Parathyroid adenoma (tissue), 2 donors: ENCODE measurements around the gene CACNA1F.
"Not testable (repeated sequence)": the region's sequence is repeated elsewhere in the genome, so short reads cannot be mapped to it uniquely, and the experiment has no call there.

Experiments used
- H2AFZ ChIP-seq: fragments of 300-600 bp; sonication (generic); one replicate; pipeline ENCODE4 v1.7.0; 2017; ENCODE audit warnings: antibody characterized with exemption, mild to moderate bottlenecking
- H3K27ac ChIP-seq: fragments of 300-600 bp; sonication (generic); one replicate; pipeline ENCODE4 v1.7.0; 2017
- H3K27me3 ChIP-seq: fragments of 300-600 bp; sonication (generic); one replicate; pipeline ENCODE4 v1.7.0; 2017; ENCODE audit warnings: low read length; ENCODE audit not compliant: control insufficient read depth, insufficient read depth
- H3K36me3 ChIP-seq: fragments of 300-600 bp; sonication (generic); one replicate; pipeline ENCODE4 v1.7.0; 2017; ENCODE audit warnings: low read length; ENCODE audit not compliant: control insufficient read depth, insufficient read depth
- H3K4me1 ChIP-seq: fragments of 300-600 bp; sonication (generic); one replicate; pipeline ENCODE4 v1.7.0; 2017; ENCODE audit warnings: control low read depth
- H3K4me2 ChIP-seq: fragments of 300-600 bp; sonication (generic); one replicate; pipeline ENCODE4 v1.7.0; 2017; ENCODE audit warnings: low read length
- H3K4me3 ChIP-seq: fragments of 300-600 bp; sonication (generic); one replicate; pipeline ENCODE4 v1.7.0; 2017; ENCODE audit warnings: low read depth, low read length
- H3K79me2 ChIP-seq: fragments of 300-600 bp; sonication (generic); one replicate; pipeline ENCODE4 v1.7.0; 2017; ENCODE audit warnings: control low read depth
- H3K9ac ChIP-seq: fragments of 300-600 bp; sonication (generic); one replicate; pipeline ENCODE4 v1.7.0; 2017; ENCODE audit warnings: mild to moderate bottlenecking
- H3K9me3 ChIP-seq: fragments of 300-600 bp; sonication (generic); one replicate; pipeline ENCODE4 v1.7.0; 2017; ENCODE audit warnings: low read length; ENCODE audit not compliant: control insufficient read depth
- TF ChIP-seq, protein P1 (sequence below): fragments of 300-600 bp; sonication (generic); IDR thresholded peaks from one replicate; pipeline ENCODE4 v1.7.0; 2017; ENCODE audit warnings: antibody characterized with exemption, mild to moderate bottlenecking
- donor health status: primary hyperparathyroidism.

Gene CACNA1F

GRCh38 chrX:49176421-49177326 lies 56.5 kb downstream of the CACNA1F start:
- Histone ChIP-seq H3K4me1 (no peaks in the 10 kb centered on the region), H3K27ac (no peak overlapping the region), H3K9me3 (no peaks in the 10 kb centered on the region), H3K79me2 (no peaks in the 10 kb centered on the region), H2AFZ (no peak overlapping the region), H3K9ac (no peak overlapping the region), H3K27me3 (no peaks in the 10 kb centered on the region), H3K4me2 (no peak overlapping the region), H3K4me3 (no peak overlapping the region), H3K36me3 (no peaks in the 10 kb centered on the region)
- TF ChIP-seq, protein P1, sequence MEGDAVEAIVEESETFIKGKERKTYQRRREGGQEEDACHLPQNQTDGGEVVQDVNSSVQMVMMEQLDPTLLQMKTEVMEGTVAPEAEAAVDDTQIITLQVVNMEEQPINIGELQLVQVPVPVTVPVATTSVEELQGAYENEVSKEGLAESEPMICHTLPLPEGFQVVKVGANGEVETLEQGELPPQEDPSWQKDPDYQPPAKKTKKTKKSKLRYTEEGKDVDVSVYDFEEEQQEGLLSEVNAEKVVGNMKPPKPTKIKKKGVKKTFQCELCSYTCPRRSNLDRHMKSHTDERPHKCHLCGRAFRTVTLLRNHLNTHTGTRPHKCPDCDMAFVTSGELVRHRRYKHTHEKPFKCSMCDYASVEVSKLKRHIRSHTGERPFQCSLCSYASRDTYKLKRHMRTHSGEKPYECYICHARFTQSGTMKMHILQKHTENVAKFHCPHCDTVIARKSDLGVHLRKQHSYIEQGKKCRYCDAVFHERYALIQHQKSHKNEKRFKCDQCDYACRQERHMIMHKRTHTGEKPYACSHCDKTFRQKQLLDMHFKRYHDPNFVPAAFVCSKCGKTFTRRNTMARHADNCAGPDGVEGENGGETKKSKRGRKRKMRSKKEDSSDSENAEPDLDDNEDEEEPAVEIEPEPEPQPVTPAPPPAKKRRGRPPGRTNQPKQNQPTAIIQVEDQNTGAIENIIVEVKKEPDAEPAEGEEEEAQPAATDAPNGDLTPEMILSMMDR: no peak

- Histone ChIP-seq H3K4me1 (no peaks in the 10 kb centered on the region), H3K36me3 (no peaks in the 10 kb centered on the region), H3K4me3 (no peak overlapping the region), H3K9ac (no peak overlapping the region), H3K79me2 (no peaks in the 10 kb centered on the region), H3K27me3 (no peaks in the 10 kb centered on the region), H2AFZ (no peak overlapping the region), H3K4me2 (no peak overlapping the region), H3K9me3 (no peaks in the 10 kb centered on the region), H3K27ac (no peak overlapping the region)
- TF ChIP-seq, protein P1: no peak
Observed at GRCh38 chrX:49175435-49176274, 57.5 kb downstream of the CACNA1F start.

DNA sequence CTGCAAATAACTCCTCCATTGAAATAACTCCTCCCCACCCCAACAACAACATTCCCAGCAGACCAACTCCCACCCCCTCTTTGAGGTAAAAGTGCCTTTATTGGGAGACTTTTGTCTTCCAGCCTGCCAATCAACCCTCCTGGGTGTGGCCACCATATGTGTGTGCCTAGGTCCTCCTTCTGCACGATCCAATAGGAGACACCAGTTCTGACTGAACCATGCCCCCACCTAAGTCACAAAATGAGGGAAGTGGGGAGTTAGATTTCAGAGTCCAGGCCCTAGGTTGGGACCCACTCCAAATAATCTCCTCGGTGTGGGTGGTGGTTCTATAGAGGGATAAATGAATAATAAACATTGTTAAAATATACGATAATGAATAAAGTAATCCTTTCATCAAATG lies 58.4 kb downstream of the CACNA1F start:
- H2AFZ ChIP-seq: no peak overlapping the region
- TF ChIP-seq, protein P1: no peak
- H3K79me2 ChIP-seq: no peaks in the 10 kb centered on the region
- H3K9me3 ChIP-seq: no peaks in the 10 kb centered on the region
- no peaks in the 10 kb centered on the region for H3K36me3 ChIP-seq
- H3K27me3 ChIP-seq: no peaks in the 10 kb centered on the region
- H3K4me1 ChIP-seq: no peaks in the 10 kb centered on the region
- no peak overlapping the region for H3K4me3 ChIP-seq
- no peak overlapping the region for H3K27ac ChIP-seq
- no peak overlapping the region for H3K9ac ChIP-seq
- no peak overlapping the region for H3K4me2 ChIP-seq

GRCh38 chrX:49173544-49173943 lies 59.6 kb downstream of the CACNA1F start:
- not testable (repeated sequence) for H3K27ac ChIP-seq, H3K4me3 ChIP-seq, H3K4me1 ChIP-seq, H3K4me2 ChIP-seq, H2AFZ ChIP-seq, H3K9ac ChIP-seq, H3K36me3 ChIP-seq, H3K79me2 ChIP-seq, H3K27me3 ChIP-seq, H3K9me3 ChIP-seq

GRCh38 chrX:49172280-49172780 lies 60.8 kb downstream of the CACNA1F start:
- peak overlapping the region; percentile 83 for H2AFZ ChIP-seq
- TF ChIP-seq, protein P1: no peak
- H3K79me2 ChIP-seq: no peaks in the 10 kb centered on the region
- no peaks in the 10 kb centered on the region for H3K27me3 ChIP-seq
- H3K36me3 ChIP-seq: no peaks in the 10 kb centered on the region
- H3K9me3 ChIP-seq: no peaks in the 10 kb centered on the region
- peak overlapping the region; percentile 39 for H3K27ac ChIP-seq
- H3K4me2 ChIP-seq: peak overlapping the region; percentile 79
- no peak overlapping the region for H3K9ac ChIP-seq
- peak overlapping the region; percentile 59 for H3K4me3 ChIP-seq
- no peaks in the 10 kb centered on the region for H3K4me1 ChIP-seq
